Forelimb muscle (tissue), 1 donor: ENCODE results near the gene LCOR. TPM values are rescaled to one million over a fixed set of nuclear protein-coding genes. Genes with fewer than 3 reads are reported as not detected.
"Not testable (repeated sequence)": the region's sequence is repeated elsewhere in the genome, so short reads cannot be mapped to it uniquely, and the experiment has no call there.

Experiments
- DNase-seq: peaks from one replicate; pipeline ENCODE4 v3.0.0-alpha.2; 2013; ENCODE audit warnings: low read depth
- polyA plus RNA-seq: library from polyadenylated mRNA; unstranded; fragments of 120-200 nt; gene quantifications from one replicate; pipeline ENCODE4 v1.2.1, GENCODE V29; 2013; ENCODE audit not compliant: insufficient read length

LCOR gene
- polyA plus RNA-seq, 1 donor, result 16.8 TPM

- DNase-seq, result no peak
Observed at GRCh38 chr10:96935148-96935547, 103.0 kb downstream of the LCOR start.

- DNase-seq, result no peak
Observed at GRCh38 chr10:96935810-96936209, 103.7 kb downstream of the LCOR start.

GRCh38 chr10:96943161-96943560 is 111.1 kb downstream of the LCOR start:
- not testable (repeated sequence) for DNase-seq

- no peak for DNase-seq
Observed at GRCh38 chr10:96947036-96947435, 114.9 kb downstream of the LCOR start.

GRCh38 chr10:96949039-96949683 is 117.1 kb downstream of the LCOR start:
- no peak for DNase-seq

GRCh38 chr10:96951954-96952353 is 119.9 kb downstream of the LCOR start:
- DNase-seq, result no peak

GRCh38 chr10:96955794-96956193 is 123.7 kb downstream of the LCOR start:
- no peak for DNase-seq

- no peak for DNase-seq
Observed at GRCh38 chr10:96958071-96958470, 126.0 kb downstream of the LCOR start.

GRCh38 chr10:96959733-96960132 is 127.6 kb downstream of the LCOR start:
- DNase-seq, result no peak

- DNase-seq, result no peak
Observed at GRCh38 chr10:96960872-96961271, 128.8 kb downstream of the LCOR start.

GRCh38 chr10:96964131-96964530 is 132.0 kb downstream of the LCOR start:
- DNase-seq, result no peak

- no peak for DNase-seq
Observed at GRCh38 chr10:96967847-96968246, 135.7 kb downstream of the LCOR start.

- no peak for DNase-seq
Observed at GRCh38 chr10:96968682-96969423, 136.8 kb downstream of the LCOR start.

- no peak for DNase-seq
Observed at GRCh38 chr10:96971324-96971723, 139.2 kb downstream of the LCOR start.

- DNase-seq, result no peak
Observed at GRCh38 chr10:96972264-96972663, 140.2 kb downstream of the LCOR start.

- DNase-seq, result peak; percentile 56
Observed at GRCh38 chr10:96973809-96974747, 142.0 kb downstream of the LCOR start.

GRCh38 chr10:96975136-96975535 is 143.0 kb downstream of the LCOR start:
- DNase-seq, result no peak

- no peak for DNase-seq
Observed at GRCh38 chr10:96978621-96979154, 146.6 kb downstream of the LCOR start.

GRCh38 chr10:96982149-96982930 is 150.2 kb downstream of the LCOR start:
- no peak for DNase-seq

GRCh38 chr10:96984541-96985131 is 152.5 kb downstream of the LCOR start:
- DNase-seq, result peak; percentile 77
